ENCODE measurements around the gene PCNX2.
A peak's percentile ranks its signal among the peaks of the same experiment; 100 is the strongest.

PCNX2 gene

GRCh38 chr1:233295237-233295974, at the start of gene PCNX2:
Gene PCNX2 (minus strand): TSS chr1:233295725. CDS start chr1:233295478, 247 bp downstream.
- no peak for DNase-seq (ENCODE audit: low spot score)

- DNase-seq (ENCODE audit: low spot score): no peak
These were observed 47.7 kb upstream of the PCNX2 start for GRCh38 chr1:233343262-233343661.

GRCh38 chr1:233342086-233342485, 46.6 kb upstream of the PCNX2 start:
- no peak for DNase-seq (ENCODE audit: low spot score)

- no peak for DNase-seq (ENCODE audit: low spot score)
These were observed 45.5 kb upstream of the PCNX2 start for GRCh38 chr1:233340966-233341516.

GRCh38 chr1:233340031-233340555, 44.6 kb upstream of the PCNX2 start:
- no peak for DNase-seq (ENCODE audit: low spot score)

GRCh38 chr1:233338102-233338501, 42.6 kb upstream of the PCNX2 start:
- no peak for DNase-seq (ENCODE audit: low spot score)

GRCh38 chr1:233337505-233337904, 42.0 kb upstream of the PCNX2 start:
- no peak for DNase-seq (ENCODE audit: low spot score)

- DNase-seq (ENCODE audit: low spot score): no peak
These were observed 41.3 kb upstream of the PCNX2 start for GRCh38 chr1:233336554-233337456.

GRCh38 chr1:233334092-233334491, 38.6 kb upstream of the PCNX2 start:
- no peak for DNase-seq (ENCODE audit: low spot score)

- DNase-seq (ENCODE audit: low spot score): no peak
These were observed 37.6 kb upstream of the PCNX2 start for GRCh38 chr1:233333086-233333485.

GRCh38 chr1:233331676-233332519, 36.4 kb upstream of the PCNX2 start:
- no peak for DNase-seq (ENCODE audit: low spot score)

GRCh38 chr1:233328142-233328921, 32.8 kb upstream of the PCNX2 start:
- DNase-seq (ENCODE audit: low spot score): no peak

- DNase-seq (ENCODE audit: low spot score): no peak
These were observed 32.2 kb upstream of the PCNX2 start, which contains the start of gene MAP3K21 for GRCh38 chr1:233327651-233328141. Gene MAP3K21 (plus strand): TSS chr1:233327724. CDS start chr1:233328029, 305 bp downstream.

GRCh38 chr1:233326811-233327650, 31.5 kb upstream of the PCNX2 start:
- DNase-seq (ENCODE audit: low spot score): peak; percentile 51

- DNase-seq (ENCODE audit: low spot score): no peak
These were observed 30.8 kb upstream of the PCNX2 start for GRCh38 chr1:233326319-233326718.

GRCh38 chr1:233323718-233324117, 28.2 kb upstream of the PCNX2 start:
- DNase-seq (ENCODE audit: low spot score): no peak

- no peak for DNase-seq (ENCODE audit: low spot score)
These were observed 24.5 kb upstream of the PCNX2 start for GRCh38 chr1:233320023-233320422.

GRCh38 chr1:233319272-233319671, 23.7 kb upstream of the PCNX2 start:
- no peak for DNase-seq (ENCODE audit: low spot score)

- DNase-seq (ENCODE audit: low spot score): no peak
These were observed 20.9 kb upstream of the PCNX2 start for GRCh38 chr1:233316473-233316872.

Data from hematopoietic multipotent progenitor cell treated with erythropoietin and hydrocortisone succinate and interleukin-3 and kit ligand, for 17 days (in vitro differentiated cells).